SH-SY5Y (cell line): ENCODE data around the gene GPATCH8.

Source experiments
- GATA2 ChIP-seq: IDR thresholded peaks from 2 replicates; pipeline ENCODE4 v1.6.1; 2011; ENCODE audit warnings: mild to moderate bottlenecking, low read depth, low read length
- GATA3 ChIP-seq: IDR thresholded peaks from 2 replicates; pipeline ENCODE4 v1.6.1; 2011; ENCODE audit warnings: low read depth, mild to moderate bottlenecking, low read length, moderate library complexity

DNA sequence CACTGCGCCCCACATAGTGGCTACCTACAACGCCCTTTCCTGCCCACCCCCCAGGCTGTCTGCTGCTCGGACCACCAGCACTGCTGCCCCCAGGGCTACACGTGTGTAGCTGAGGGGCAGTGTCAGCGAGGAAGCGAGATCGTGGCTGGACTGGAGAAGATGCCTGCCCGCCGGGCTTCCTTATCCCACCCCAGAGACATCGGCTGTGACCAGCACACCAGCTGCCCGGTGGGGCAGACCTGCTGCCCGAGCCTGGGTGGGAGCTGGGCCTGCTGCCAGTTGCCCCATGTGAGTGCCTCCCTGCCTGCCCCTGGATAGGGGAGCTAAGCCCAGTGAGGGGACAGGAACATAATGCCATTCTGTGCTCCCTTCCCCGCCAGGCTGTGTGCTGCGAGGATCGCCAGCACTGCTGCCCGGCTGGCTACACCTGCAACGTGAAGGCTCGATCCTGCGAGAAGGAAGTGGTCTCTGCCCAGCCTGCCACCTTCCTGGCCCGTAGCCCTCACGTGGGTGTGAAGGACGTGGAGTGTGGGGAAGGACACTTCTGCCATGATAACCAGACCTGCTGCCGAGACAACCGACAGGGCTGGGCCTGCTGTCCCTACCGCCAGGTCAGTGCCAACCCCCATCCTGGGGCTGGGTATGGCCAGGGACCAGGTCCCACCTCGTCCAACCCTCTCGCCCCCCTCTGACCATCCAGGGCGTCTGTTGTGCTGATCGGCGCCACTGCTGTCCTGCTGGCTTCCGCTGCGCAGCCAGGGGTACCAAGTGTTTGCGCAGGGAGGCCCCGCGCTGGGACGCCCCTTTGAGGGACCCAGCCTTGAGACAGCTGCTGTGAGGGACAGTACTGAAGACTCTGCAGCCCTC lies 151.0 kb downstream of the GPATCH8 start:
- TF ChIP-seq GATA2 (no peak), GATA3 (no peak)
